ENCODE measurements around the gene DENND1B. TPM values are rescaled to one million over a fixed set of nuclear protein-coding genes. Genes with fewer than 3 reads are reported as not detected.

DENND1B gene
- total and polyA plus RNA-seq, 2 of the 8 experiments (the other 6 are each of a cell fraction or from before 2014, with no cell fraction given), result 0.74 to 3.3 TPM

GRCh38 chr1:197615693-197616011 lies 159.6 kb downstream of the DENND1B start (continued):
- no peak for TF ChIP-seq CHD7 (IDR thresholded peaks at IDR 0.05; ENCODE audit: insufficient replicate concordance, low read length)
- TF ChIP-seq SRF (IDR thresholded peaks at IDR 0.05; ENCODE audit: low read depth, low read length), result no peak
- TF ChIP-seq JUN (IDR thresholded peaks at IDR 0.05; ENCODE audit: low read depth, low read length), result no peak
- TF ChIP-seq NANOG (IDR thresholded peaks at IDR 0.05; ENCODE audit: insufficient read depth, low read depth, low read length, poor library complexity, severe bottlenecking), result no peak
- no peak for TF ChIP-seq KDM1A (IDR thresholded peaks at IDR 0.05; ENCODE audit: borderline replicate concordance, low read length)
- no peak for TF ChIP-seq CTBP2 (IDR thresholded peaks at IDR 0.05; ENCODE audit: borderline replicate concordance, insufficient read depth, insufficient read length, low read length)
- no peak for TF ChIP-seq CHD1 (IDR thresholded peaks at IDR 0.05; ENCODE audit: low read depth, low read length)
- TF ChIP-seq NRF1 (IDR thresholded peaks at IDR 0.05; ENCODE audit: low read depth, low read length), result no peak
- TF ChIP-seq GTF2F1 (IDR thresholded peaks at IDR 0.05; ENCODE audit: borderline replicate concordance, low read depth, low read length), result no peak

Data from H1 (cell line).